Posterior vena cava (tissue), 2 donors: ENCODE measurements around the gene AGPAT1. TPM values are rescaled to one million over a fixed set of nuclear protein-coding genes. Genes with fewer than 3 reads are reported as not detected.

ENCODE experiments used
- DNase-seq: peaks from one replicate; pipeline ENCODE4 v3.0.0-alpha.2; 2020; ENCODE audit warnings: low spot score
- intact Hi-C, 2 donors: fragments of 100-400 bp; cut with DNase I; formaldehyde crosslinking; loops; one replicate each; pipeline versions ENCODE4 v1.14.1 to v1.14.2; 2022 to 2023
- total RNA-seq, 2 donors: library from RNA; stranded (reverse); fragmentation: NEBNext Ultra II Directional; extraction: Animal tissue kit (Norgen Biotek cat#: 25700); gene quantifications; one replicate each; pipeline ENCODE4 v1.2.1, GENCODE V29; 2021
- donor health status: DM: yes; HTN: yes; CAD: no.
- donor health status: DM: yes; HTN: yes; CAD: no.

The AGPAT1 gene
- total RNA-seq, 2 donors from 2014 or later, result 42.0 to 53.3 TPM

GRCh38 chr6:32202186-32202585, 26.3 kb upstream of the AGPAT1 start:
- peak; percentile 78 for DNase-seq
- intact Hi-C loops, result no loop called here

- peak; percentile 61 for DNase-seq
- intact Hi-C loops, result no loop called here
Observed at GRCh38 chr6:32200711-32201475, 25.0 kb upstream of the AGPAT1 start.

- peak; percentile 68 for DNase-seq
- intact Hi-C loops, result no loop called here
Observed at GRCh38 chr6:32198866-32199265, 23.0 kb upstream of the AGPAT1 start.

- intact Hi-C loops, result no loop called here
- DNase-seq, result peak; percentile 41
Observed at GRCh38 chr6:32198345-32198696, 22.4 kb upstream of the AGPAT1 start.

- intact Hi-C loops, result no loop called here
- peak; percentile 86 for DNase-seq
Observed at GRCh38 chr6:32196682-32197616, 21.1 kb upstream of the AGPAT1 start.

- peak; percentile 97 for DNase-seq
- intact Hi-C loops, result no loop called here
Observed at GRCh38 chr6:32195902-32196681, 20.2 kb upstream of the AGPAT1 start.

- peak; percentile 100 for DNase-seq
- intact Hi-C loops, result no loop called here
Observed at GRCh38 chr6:32195652-32195901, 19.7 kb upstream of the AGPAT1 start.

GRCh38 chr6:32194825-32195651, 19.2 kb upstream of the AGPAT1 start:
- intact Hi-C loops, result loop anchor here in 1 of 2 donors (5.0 kb wide), 1 partner anchor 78 kb away; no protein-coding TSS in a partner anchor

GRCh38 chr6:32194388-32194787, 18.5 kb upstream of the AGPAT1 start:
- intact Hi-C loops, result loop anchor here in 1 of 2 donors (5.0 kb wide), 1 partner anchor 77 kb away; no protein-coding TSS in a partner anchor
- peak; percentile 73 for DNase-seq

More at GRCh38 chr6:32194825-32195651, 19.2 kb upstream of the AGPAT1 start:
- peak; percentile 76 for DNase-seq

- intact Hi-C loops, result loop anchor here in 1 of 2 donors (5.0 kb wide), 1 partner anchor 76 kb away; no protein-coding TSS in a partner anchor
- DNase-seq, result peak; percentile 20
Observed at GRCh38 chr6:32193096-32193495, 17.2 kb upstream of the AGPAT1 start.

GRCh38 chr6:32192608-32193039, 16.7 kb upstream of the AGPAT1 start, which contains the start of gene GPSM3:
Gene GPSM3 (minus strand): TSS chr6:32192643. CDS start chr6:32192513, 130 bp downstream.
- DNase-seq, result peak; percentile 91
- intact Hi-C loops, result loop anchor here in 1 of 2 donors (5.0 kb wide), 1 partner anchor 75 kb away; no protein-coding TSS in a partner anchor

GRCh38 chr6:32191696-32192607, 16.1 kb upstream of the AGPAT1 start:
- intact Hi-C loops, result loop anchor here in 1 of 2 donors (5.0 kb wide), 1 partner anchor 75 kb away; no protein-coding TSS in a partner anchor
- DNase-seq, result peak; percentile 82

- DNase-seq, result peak; percentile 83
- intact Hi-C loops, result loop anchor here in 1 of 2 donors (5.0 kb wide), 1 partner anchor 74 kb away; no protein-coding TSS in a partner anchor
Observed at GRCh38 chr6:32190911-32191677, 15.2 kb upstream of the AGPAT1 start.

- intact Hi-C loops, result loop anchor here in 1 of 2 donors (5.0 kb wide), 1 partner anchor 73 kb away; no protein-coding TSS in a partner anchor
- DNase-seq, result peak; percentile 97
Observed at GRCh38 chr6:32190054-32190851, 14.4 kb upstream of the AGPAT1 start, which contains the start of gene PBX2. Gene PBX2 (minus strand): TSS chr6:32190202. CDS start chr6:32189915, 287 bp downstream.

GRCh38 chr6:32189742-32190053, 13.8 kb upstream of the AGPAT1 start:
- DNase-seq, result peak; percentile 79
- intact Hi-C loops, result loop anchor here in 1 of 2 donors (5.0 kb wide), 1 partner anchor 72 kb away; no protein-coding TSS in a partner anchor
